GM15510 (cell line): ENCODE data around the gene SHQ1.

Source experiments
- POLR2A ChIP-seq: IDR thresholded peaks from 3 replicates; pipeline ENCODE4 v1.6.1; 2011; ENCODE audit warnings: borderline replicate concordance; ENCODE audit not compliant: insufficient read length; ENCODE audit errors: extremely low read depth

The SHQ1 gene

DNA sequence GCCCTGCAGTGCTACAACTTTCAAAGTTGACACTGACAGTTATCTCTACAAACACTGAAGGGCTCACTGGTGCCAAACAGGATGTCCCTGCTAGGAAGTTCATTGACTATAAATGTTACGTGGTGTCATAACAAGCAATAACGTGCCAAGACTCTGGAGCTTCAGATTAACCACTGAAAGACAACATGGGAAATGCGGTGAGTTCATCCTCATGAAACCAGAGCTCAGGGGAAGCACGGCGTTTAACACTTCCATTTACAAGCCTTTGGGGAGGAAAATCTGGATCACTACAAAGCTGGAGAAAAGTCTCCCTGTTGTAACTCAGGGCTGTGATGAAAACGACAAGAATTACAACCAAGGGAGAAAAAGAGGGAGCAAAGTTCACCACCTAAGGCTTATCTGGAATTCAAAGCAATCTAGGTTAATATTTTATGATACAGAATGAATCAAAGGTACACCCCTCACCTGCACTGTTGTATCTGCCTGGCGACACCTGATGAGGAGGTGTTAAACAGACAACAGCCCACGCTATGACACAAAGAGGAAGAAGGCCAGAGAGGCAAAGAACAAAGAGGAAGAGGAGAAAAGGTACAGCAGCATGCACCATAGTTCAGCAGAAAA is 27.0 kb downstream of the SHQ1 start:
- TF ChIP-seq POLR2A = no peak

DNA sequence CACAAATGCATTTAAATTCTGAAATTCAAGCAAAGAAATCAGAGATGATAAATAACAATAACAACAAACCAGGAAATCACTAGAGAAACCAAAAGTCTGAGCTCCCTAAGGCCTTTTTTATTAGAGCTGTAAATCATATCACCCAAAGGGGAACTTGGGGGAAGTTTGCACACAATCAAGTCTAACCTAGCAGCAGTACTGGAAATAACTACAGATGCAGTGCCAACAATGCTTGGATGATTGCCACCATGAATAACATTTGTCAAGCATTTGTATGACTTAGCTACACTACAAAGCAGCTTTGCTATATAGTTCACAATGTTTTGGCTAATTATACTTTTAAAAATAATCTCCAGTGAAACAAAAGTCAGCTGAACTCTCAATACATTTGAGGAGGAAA is 27.8 kb downstream of the SHQ1 start:
- no peak for TF ChIP-seq POLR2A

DNA sequence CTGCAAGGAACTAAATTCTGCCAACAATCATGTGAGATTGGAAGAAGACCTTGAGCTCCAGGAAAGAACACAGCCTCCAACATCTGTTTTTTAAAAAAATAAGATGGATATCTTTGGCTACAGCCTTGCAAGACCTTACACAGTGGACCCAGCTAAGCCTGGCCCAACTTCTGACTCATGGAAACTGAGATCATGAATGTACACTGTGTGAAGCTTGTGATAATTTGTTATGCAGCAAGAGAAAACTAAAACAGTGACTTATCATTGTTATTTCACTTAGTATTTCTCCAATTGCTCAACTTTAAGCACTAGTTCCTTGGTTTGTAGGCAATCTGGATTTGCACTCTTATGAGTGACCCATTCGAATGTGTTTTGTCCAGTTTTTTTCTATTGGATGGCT is 29.3 kb downstream of the SHQ1 start:
- TF ChIP-seq POLR2A = no peak

- TF ChIP-seq POLR2A = no peak
These were observed 30.0 kb downstream of the SHQ1 start for GRCh38 chr3:72818092-72818773.

DNA sequence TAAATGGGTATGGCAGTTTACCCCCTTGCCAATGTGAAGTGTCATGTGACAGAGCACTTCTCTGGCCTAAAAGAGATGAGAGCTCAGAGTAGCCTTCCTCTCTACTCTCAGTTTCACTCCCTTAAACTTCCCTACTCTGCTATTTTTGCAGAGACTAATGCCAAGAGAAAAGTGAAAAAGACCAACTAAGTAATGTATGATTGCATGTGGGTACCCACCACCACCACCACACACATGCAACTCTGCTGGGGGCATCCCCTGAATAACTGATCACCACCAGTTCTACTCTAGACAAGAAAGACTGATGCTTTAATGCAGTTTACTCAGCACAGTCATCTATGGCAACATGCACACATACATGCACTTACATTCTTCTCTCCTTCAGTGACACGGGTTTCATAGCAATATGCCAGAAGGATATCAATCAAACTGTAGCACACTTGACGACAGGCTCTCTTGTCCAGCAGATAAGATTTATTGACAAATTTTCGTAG is 31.3 kb downstream of the SHQ1 start:
- TF ChIP-seq POLR2A = no peak

- no peak for TF ChIP-seq POLR2A
These were observed 33.9 kb downstream of the SHQ1 start for GRCh38 chr3:72814308-72814707.

- TF ChIP-seq POLR2A = no peak
These were observed 36.0 kb downstream of the SHQ1 start for GRCh38 chr3:72812201-72812600.

DNA sequence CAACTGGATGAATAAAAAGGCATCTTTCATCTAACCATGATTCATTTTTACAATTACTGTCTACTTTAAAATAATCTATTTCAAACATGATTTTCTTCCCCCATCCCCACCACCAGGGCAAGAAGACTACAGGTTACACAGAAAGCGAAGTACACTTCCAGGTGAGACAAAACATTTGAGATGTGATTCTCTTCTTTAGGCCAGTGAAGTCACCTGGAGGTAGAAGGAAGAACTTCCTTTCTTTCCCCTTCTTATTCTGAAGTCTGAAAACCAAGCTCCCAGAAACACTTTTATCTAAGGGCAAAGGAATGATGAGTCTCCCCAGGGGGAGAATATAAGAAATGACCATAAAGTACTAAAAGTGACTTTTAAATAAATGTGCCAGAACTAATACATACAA is 36.7 kb downstream of the SHQ1 start:
- no peak for TF ChIP-seq POLR2A

DNA sequence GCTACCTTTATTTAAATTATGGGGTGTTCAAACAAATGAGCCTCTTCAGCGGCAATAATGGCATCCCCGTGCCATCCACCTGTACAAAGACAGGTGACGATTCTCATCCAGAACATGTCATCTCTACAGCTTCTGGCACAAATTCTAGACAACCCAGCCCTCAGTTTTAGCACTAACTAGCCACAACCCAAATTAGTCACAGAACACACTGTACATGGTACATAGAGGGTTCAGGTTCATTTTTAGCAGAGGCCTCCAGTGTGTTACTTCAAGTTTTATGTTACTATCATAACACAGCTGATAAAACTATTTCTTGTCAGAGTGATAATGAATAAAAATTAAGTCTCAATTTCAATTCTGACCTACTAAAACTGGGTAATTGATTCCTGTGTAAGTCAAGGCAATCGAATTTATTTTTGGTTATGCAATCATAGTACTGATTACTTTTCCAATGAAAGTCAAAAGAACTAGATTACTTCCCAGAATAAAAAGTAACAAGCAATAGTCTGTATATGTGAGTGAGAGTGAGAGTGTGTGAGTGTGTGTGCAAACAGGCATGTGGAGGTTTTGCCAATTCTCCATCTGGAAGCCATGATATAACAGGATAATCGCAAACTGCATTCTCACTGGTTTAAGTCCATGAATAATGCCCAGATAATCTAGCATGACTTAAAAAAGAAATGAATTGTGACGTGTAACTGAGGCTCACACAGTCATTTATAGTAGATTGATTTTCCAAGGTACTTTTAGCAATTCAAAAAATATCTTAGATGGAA is 37.4 kb downstream of the SHQ1 start:
- no peak for TF ChIP-seq POLR2A

DNA sequence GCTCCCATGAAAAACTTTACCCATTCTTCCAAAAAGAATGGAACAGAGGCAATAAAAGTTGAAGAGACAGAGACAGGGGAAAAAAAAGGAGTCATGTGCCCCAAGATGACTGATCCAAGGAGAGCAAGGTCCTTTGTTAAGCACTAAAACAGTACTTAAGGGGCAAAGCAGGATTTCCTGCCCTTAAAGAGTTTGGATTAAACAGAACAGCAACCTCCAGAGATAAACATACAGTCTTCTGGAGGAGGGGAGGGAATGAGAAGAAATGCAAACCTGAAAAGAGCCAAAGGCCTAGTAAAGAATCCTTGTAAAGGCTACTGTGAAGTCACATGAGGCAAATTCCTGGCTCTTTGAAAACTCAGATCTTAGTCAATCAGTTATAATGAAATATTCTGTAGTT is 38.2 kb downstream of the SHQ1 start:
- no peak for TF ChIP-seq POLR2A

DNA sequence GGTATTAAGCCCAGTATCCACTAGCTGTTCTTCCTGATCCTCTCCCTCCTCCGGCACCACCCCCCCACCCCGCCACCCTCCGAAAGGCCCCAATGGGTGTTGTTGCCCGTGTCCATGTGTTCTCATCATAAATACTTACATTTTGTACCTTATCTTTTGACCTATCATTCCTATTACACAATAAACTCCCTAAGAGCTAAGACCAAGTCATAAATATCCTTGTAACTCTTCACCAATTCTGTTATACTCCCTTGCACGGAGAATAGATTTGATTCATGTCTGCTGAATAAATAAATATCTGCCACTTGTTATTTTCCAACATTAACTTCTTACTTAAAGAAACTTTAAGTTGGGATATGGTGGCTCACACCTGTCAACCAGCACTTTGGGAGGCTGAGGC is 43.9 kb downstream of the SHQ1 start:
- no peak for TF ChIP-seq POLR2A

DNA sequence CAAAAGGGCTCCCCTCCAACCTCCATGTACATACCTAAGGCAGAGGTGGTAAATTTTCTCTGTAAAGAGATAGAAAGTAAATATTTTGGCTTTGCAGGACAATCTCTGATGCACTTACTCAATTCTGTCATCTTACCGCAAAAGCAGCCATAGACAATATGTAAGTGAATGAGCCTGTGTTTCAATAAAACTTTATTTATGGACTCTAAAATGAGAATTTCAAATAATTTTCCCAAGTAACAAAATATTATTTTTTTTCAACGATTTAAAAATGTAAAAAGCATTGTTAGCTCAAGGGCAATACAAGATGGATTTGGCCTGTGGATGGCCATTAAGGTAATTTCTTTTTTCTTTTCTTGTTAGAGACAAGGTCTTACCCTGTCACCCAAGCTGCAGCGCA is 44.7 kb downstream of the SHQ1 start:
- no peak for TF ChIP-seq POLR2A

- no peak for TF ChIP-seq POLR2A
These were observed 46.2 kb downstream of the SHQ1 start for GRCh38 chr3:72802001-72802400.

DNA sequence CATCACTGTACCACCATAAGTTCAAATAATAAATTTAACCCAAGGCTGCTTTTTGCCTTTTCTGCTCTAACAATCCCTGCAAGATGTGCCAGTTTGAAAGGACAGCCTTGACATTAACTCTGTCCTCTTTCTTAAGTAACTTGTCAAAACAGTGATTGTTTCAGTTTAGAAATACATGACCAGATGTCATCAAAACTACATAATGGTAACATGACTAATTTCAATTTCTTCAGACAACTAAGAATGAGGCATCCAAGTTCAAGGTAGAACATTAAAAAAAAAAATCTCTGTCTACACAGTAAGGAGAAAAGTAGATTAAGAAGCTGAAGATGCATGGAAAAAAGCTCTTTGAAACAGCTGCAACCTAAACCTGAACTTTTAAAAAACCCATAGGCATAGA is 47.4 kb downstream of the SHQ1 start:
- TF ChIP-seq POLR2A = no peak

GRCh38 chr3:72798552-72799195 is 49.6 kb downstream of the SHQ1 start:
- TF ChIP-seq POLR2A = no peak
